Aorta (tissue), 5 donors: Measurements from ENCODE around the gene ASCL5. TPM values are rescaled to one million over a fixed set of nuclear protein-coding genes. Genes with fewer than 3 reads are reported as not detected.

Source experiments
- ATAC-seq: fragments of 200-7000 bp; cut with Tn5 transposase; one replicate; pipeline ENCODE4 v1.9.1; 2022; ENCODE audit warnings: moderate library complexity; ENCODE audit not compliant: low FRiP score
- DNase-seq, 2 donors: peaks; one replicate each; pipeline ENCODE4 v3.0.0-alpha.2; 2020
- H3K27ac ChIP-seq, 2 donors: one replicate each; pipeline ENCODE4 v1.5.1; 2013; ENCODE audit warnings: low read length in 2 of 2, mild to moderate bottlenecking in 2 of 2, moderate library complexity in 2 of 2, control low read depth in 1 of 2, inconsistent platforms in 1 of 2, low read depth in 1 of 2
- H3K27me3 ChIP-seq, 2 donors: one replicate each; pipeline ENCODE4 v1.6.1; 2013; ENCODE audit warnings: control low read depth in 1 of 2, low read length in 1 of 2, mild to moderate bottlenecking in 1 of 2, moderate library complexity in 1 of 2; ENCODE audit not compliant: insufficient read depth in 2 of 2, control insufficient read depth in 1 of 2
- H3K36me3 ChIP-seq, 2 donors: one replicate each; pipeline ENCODE4 v1.6.1; 2013; ENCODE audit warnings: control low read depth in 1 of 2, low read length in 1 of 2, mild to moderate bottlenecking in 1 of 2; ENCODE audit not compliant: insufficient read depth in 2 of 2, control insufficient read depth in 1 of 2
- H3K4me1 ChIP-seq, 2 donors: one replicate each; pipeline ENCODE4 v1.6.1; 2013; ENCODE audit warnings: low read length in 2 of 2, control low read depth in 1 of 2, mild to moderate bottlenecking in 1 of 2, moderate library complexity in 1 of 2; ENCODE audit not compliant: insufficient read depth in 2 of 2, control insufficient read depth in 1 of 2
- H3K4me3 ChIP-seq, 2 donors: one replicate each; pipeline ENCODE4 v1.5.1; 2013; ENCODE audit warnings: low read length in 2 of 2, control low read depth in 1 of 2, mild to moderate bottlenecking in 1 of 2
- H3K9me3 ChIP-seq: one replicate; pipeline ENCODE4 v1.6.1; 2013; ENCODE audit warnings: mild to moderate bottlenecking, low read length; ENCODE audit not compliant: control insufficient read depth
- WGBS, 2 donors: extraction: QIAGEN DNeasy Blood & Tissue Kit; methylation state at CpG; one replicate each; pipeline ENCODE4 v1.1.7; 2013; 5-methylcytosine and 5-hydroxymethylcytosine counted together
- intact Hi-C, 2 donors: fragments of 100-400 bp; cut with DNase I; formaldehyde crosslinking; loops; one replicate each; pipeline versions ENCODE4 v1.14.2 to v1.15.0; 2022
- polyA plus RNA-seq, 2 donors: library from polyadenylated mRNA; stranded (reverse); fragments of 200-250 nt; gene quantifications; one replicate each; pipeline ENCODE4 v1.2.3, GENCODE V29; 2013
- total RNA-seq, 2 donors: library from RNA; stranded (reverse); fragmentation: NEBNext Ultra II Directional; extraction: Animal tissue kit (Norgen Biotek cat#: 25700); gene quantifications; one replicate each; pipeline ENCODE4 v1.2.1, GENCODE V29; 2021
- donor health status: healthy with polysubstance abuse.
- donor health status: Bipolar disorder and iron deficiency.
- donor health status: DM: no; HTN: no; CAD: no.
- donor health status: DM: no; HTN: no; CAD: no.
- donor health status: DM: yes; HTN: yes; CAD: no.

Gene ASCL5
- total and polyA plus RNA-seq, 4 donors: 0.28 TPM; not detected in 3

- Histone ChIP-seq H3K27ac (no peak overlapping the region), H3K4me1 (no peaks in the 10 kb centered on the region), H3K4me3 (no peak overlapping the region), H3K36me3 (no peaks in the 10 kb centered on the region), H3K27me3 (no peaks in the 10 kb centered on the region), H3K9me3 (no peaks in the 10 kb centered on the region)
- intact Hi-C loops: loop anchor here (10.0 kb wide), 2 partner anchors 91 to 491 kb away; partner anchors contain the start of genes KIF14 (in 1 of the 2) and KIF21B (in 1 of the 2)
- ATAC-seq (no peak), DNase-seq (no peak)
- WGBS, 2 donors: 94 to 98% methylated on average over 2 of the region's 2 CpGs
Measured at GRCh38 chr1:201116091-201116490, 10.9 kb downstream of the ASCL5 start.

DNA sequence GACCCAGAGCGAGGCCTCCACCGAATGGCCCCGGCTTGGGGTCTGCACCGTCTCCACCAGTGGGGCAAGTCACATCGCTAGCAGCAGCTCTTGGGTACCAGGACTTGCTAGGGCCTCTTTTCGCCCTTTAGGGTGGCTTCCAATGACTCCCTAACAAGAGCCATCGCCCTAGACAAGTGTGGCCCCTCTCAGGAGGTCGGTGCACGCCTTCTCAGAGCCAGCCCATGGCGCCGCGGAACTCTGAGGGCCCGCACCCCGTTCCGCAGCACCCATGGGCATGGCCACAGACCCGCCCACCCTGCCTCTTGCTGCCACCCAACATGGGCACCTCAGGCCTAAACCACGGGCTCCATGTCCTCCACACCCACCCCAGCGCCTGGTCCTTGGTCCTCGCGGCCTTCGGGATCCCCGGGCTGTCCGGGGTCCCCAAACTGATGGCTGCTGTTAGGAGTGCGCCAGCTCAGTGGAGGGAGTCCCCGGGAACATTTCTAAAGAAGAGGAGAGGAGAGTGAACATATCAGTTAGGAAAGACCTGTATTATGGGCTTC, 11.5 kb downstream of the ASCL5 start:
- no peaks in the 10 kb centered on the region for H3K27me3 ChIP-seq
- no peaks in the 10 kb centered on the region for H3K9me3 ChIP-seq
- no peak overlapping the region for H3K27ac ChIP-seq
- H3K4me1 ChIP-seq: no peaks in the 10 kb centered on the region
- no peak for DNase-seq
- WGBS, 2 donors: 97 to 99% methylated on average over 25 of the region's 25 CpGs
- H3K4me3 ChIP-seq: no peak overlapping the region
- no peak for ATAC-seq
- intact Hi-C loops: loop anchor here (10.0 kb wide), 2 partner anchors 91 to 491 kb away; partner anchors contain the start of genes KIF14 (in 1 of the 2) and KIF21B (in 1 of the 2)
- H3K36me3 ChIP-seq: no peaks in the 10 kb centered on the region

GRCh38 chr1:201114245-201115131, 12.5 kb downstream of the ASCL5 start:
- WGBS, 2 donors: 3% methylated on average over 74 to 88 of the region's 88 CpGs

GRCh38 chr1:201113451-201114244, 13.3 kb downstream of the ASCL5 start:
- no peaks in the 10 kb centered on the region for H3K4me1 ChIP-seq
- H3K27ac ChIP-seq: no peak overlapping the region
- no peaks in the 10 kb centered on the region for H3K36me3 ChIP-seq
- DNase-seq: peak in 1 of 2 donors; percentile 4
- no peak overlapping the region for H3K4me3 ChIP-seq
- intact Hi-C loops: loop anchor here (2.0 to 10.0 kb wide), 5 partner anchors 66 to 489 kb away; partner anchors contain the start of genes KIF14 (in 1 of the 2) and KIF21B (in 1 of the 2)
- no peaks in the 10 kb centered on the region for H3K27me3 ChIP-seq
- no peaks in the 10 kb centered on the region for H3K9me3 ChIP-seq
- ATAC-seq: no peak
- WGBS, 2 donors: 38 to 39% methylated on average over 17 of the region's 17 CpGs

More at GRCh38 chr1:201114245-201115131, 12.5 kb downstream of the ASCL5 start:
- DNase-seq (peak; percentile 90 to 94), ATAC-seq (peak; percentile 93)
- Histone ChIP-seq H3K9me3 (no peaks in the 10 kb centered on the region), H3K27ac (no peak overlapping the region), H3K4me1 (no peaks in the 10 kb centered on the region), H3K27me3 (no peaks in the 10 kb centered on the region), H3K4me3 (peak overlapping the region; percentile 18 to 38), H3K36me3 (no peaks in the 10 kb centered on the region)
- intact Hi-C loops: loop anchor here (5.0 to 10.0 kb wide), 4 partner anchors 67 to 490 kb away; partner anchors contain the start of genes KIF14 (in 1 of the 2) and KIF21B (in 1 of the 2)

DNA sequence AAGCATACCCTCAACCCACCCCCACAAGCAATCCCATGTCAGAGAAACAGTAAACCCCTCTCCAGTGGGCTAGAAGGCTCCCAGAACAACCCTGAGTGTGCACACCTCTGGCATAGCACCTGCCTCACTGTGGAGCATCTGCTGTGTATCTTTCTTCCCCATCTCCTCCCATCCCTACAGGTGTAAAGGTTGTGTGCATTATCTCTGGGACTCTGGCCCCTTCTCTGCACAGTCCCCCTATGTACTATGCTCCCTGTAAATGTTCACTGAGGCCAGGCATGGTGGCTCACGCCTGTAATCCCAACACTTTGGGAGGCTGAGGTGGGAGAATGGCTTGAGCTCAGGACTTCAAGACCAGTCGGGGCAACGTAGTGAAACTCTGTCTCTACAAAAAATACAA, 14.1 kb downstream of the ASCL5 start:
- 84 to 95% methylated on average over 3 of the region's 3 CpGs for WGBS, 2 donors
- intact Hi-C loops: loop anchor here (2.0 to 10.0 kb wide), 5 partner anchors 66 to 488 kb away; partner anchors contain the start of genes KIF14 (in 1 of the 2) and KIF21B (in 1 of the 2)
- Histone ChIP-seq H3K27me3 (no peaks in the 10 kb centered on the region), H3K4me1 (no peaks in the 10 kb centered on the region), H3K27ac (no peak overlapping the region), H3K4me3 (no peak overlapping the region), H3K9me3 (no peaks in the 10 kb centered on the region), H3K36me3 (no peaks in the 10 kb centered on the region)
- DNase-seq (no peak), ATAC-seq (no peak)

- ATAC-seq: no peak
- WGBS, 2 donors: 75 to 84% methylated on average over 9 of the region's 9 CpGs
- H3K4me3 ChIP-seq: no peak within 1 kb of the TSS
- intact Hi-C loops: loop anchor here (2.0 to 10.0 kb wide), 5 partner anchors 65 to 487 kb away; partner anchors contain the start of genes KIF14 (in 1 of the 2) and KIF21B (in 1 of the 2)
- H3K36me3 ChIP-seq: no peaks in the 10 kb centered on the region
- H3K27me3 ChIP-seq: no peaks in the 10 kb centered on the region
- H3K27ac ChIP-seq: no peak within 1 kb of the TSS
- DNase-seq: peak in 1 of 2 donors; percentile 31
- H3K4me1 ChIP-seq: no peaks in the 10 kb centered on the region
- H3K9me3 ChIP-seq: no peaks in the 10 kb centered on the region
Measured at GRCh38 chr1:201112173-201112731, 14.7 kb downstream of the ASCL5 start, which contains the start of gene CACNA1S. Gene CACNA1S, minus strand, starts transcription at chr1:201112426. Its CDS starts 87 bp downstream, at chr1:201112339.

DNA sequence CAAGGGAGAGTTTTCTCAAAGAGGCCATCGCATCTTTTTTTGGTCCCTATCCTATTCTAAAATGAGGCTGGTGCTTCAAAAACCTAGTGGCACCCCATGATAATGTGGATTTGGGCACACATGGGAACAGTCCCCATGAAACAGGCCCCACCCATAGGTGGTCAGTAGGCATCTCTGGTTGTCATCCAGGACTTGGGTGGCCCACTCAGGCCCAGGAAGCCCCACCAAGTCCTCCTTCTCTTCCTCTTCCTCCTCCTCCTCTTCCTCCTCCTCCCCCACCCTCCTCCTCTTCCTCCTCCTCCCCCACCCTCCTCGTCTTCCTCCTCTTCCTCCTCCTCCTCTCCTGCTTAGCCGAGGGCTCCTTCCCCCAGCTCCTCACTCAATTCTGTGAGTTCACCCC, 15.3 kb downstream of the ASCL5 start:
- peak in 1 of 2 donors; percentile 15 for DNase-seq
- H3K9me3 ChIP-seq: no peaks in the 10 kb centered on the region
- H3K4me3 ChIP-seq: no peak overlapping the region
- H3K27me3 ChIP-seq: no peaks in the 10 kb centered on the region
- no peak for ATAC-seq
- no peak overlapping the region for H3K27ac ChIP-seq
- no peaks in the 10 kb centered on the region for H3K4me1 ChIP-seq
- no peaks in the 10 kb centered on the region for H3K36me3 ChIP-seq
- 86 to 93% methylated on average over 1 to 3 of the region's 3 CpGs for WGBS, 2 donors
- intact Hi-C loops: loop anchor here (2.0 to 10.0 kb wide), 5 partner anchors 64 to 487 kb away; partner anchors contain the start of genes KIF14 (in 1 of the 2) and KIF21B (in 1 of the 2)
